H1 (cell line): ENCODE measurements around the gene MTCH2. TPM values are rescaled to one million over a fixed set of nuclear protein-coding genes. Genes with fewer than 3 reads are reported as not detected.

Experiments
- ATF3 ChIP-seq: IDR thresholded peaks from 2 replicates; pipeline ENCODE4 v1.6.1; 2011; ENCODE audit warnings: low read depth, mild to moderate bottlenecking, low read length; ENCODE audit not compliant: insufficient read depth
- BACH1 ChIP-seq: IDR thresholded peaks from 2 replicates; pipeline ENCODE4 v1.6.1; 2012; ENCODE audit warnings: low read length, improper control_type of control experiment
- CBX8 ChIP-seq: fragments of 300-800, 300-1000 bp; sonication (generic); IDR thresholded peaks from 2 replicates; pipeline ENCODE4 v1.7.1; 2016; ENCODE audit warnings: low read depth, low read length, borderline replicate concordance
- CHD1 ChIP-seq: IDR thresholded peaks from 2 replicates; pipeline ENCODE4 v1.6.1; 2012; ENCODE audit warnings: low read depth, low read length, improper control_type of control experiment
- EZH2 ChIP-seq: fragments of 200-600 bp; sonication (generic); IDR thresholded peaks from 2 replicates; pipeline ENCODE4 v1.7.1; 2012; ENCODE audit warnings: low read depth, mild to moderate bottlenecking, moderate library complexity, low read length, inconsistent platforms; ENCODE audit not compliant: severe bottlenecking
- FOSL1 ChIP-seq: IDR thresholded peaks from 2 replicates; pipeline ENCODE4 v1.6.1; 2011; ENCODE audit warnings: mild to moderate bottlenecking, low read depth, low read length, moderate library complexity; ENCODE audit not compliant: insufficient read depth
- GTF2F1 ChIP-seq: IDR thresholded peaks from 2 replicates; pipeline ENCODE4 v1.6.1; 2012; ENCODE audit warnings: low read depth, low read length, improper control_type of control experiment, borderline replicate concordance
- HDAC6 ChIP-seq: IDR thresholded peaks from one replicate; pipeline ENCODE4 v1.7.1; 2012; ENCODE audit warnings: low read depth, mild to moderate bottlenecking, inconsistent platforms, low read length, moderate library complexity
- KDM1A ChIP-seq: fragments of 200-600, 300-600 bp; sonication (generic); IDR thresholded peaks from 2 replicates; pipeline ENCODE4 v1.7.1; 2016; ENCODE audit warnings: mild to moderate bottlenecking, low read length, borderline replicate concordance
- MAFK ChIP-seq: IDR thresholded peaks from 2 replicates; pipeline ENCODE4 v1.6.1; 2012; ENCODE audit warnings: low read depth, mild to moderate bottlenecking, improper control_type of control experiment, low read length
- MAX ChIP-seq: IDR thresholded peaks from 2 replicates; pipeline ENCODE4 v1.6.1; 2012; ENCODE audit warnings: inconsistent platforms
- NANOG ChIP-seq: IDR thresholded peaks from 2 replicates; pipeline ENCODE4 v1.6.1; 2011; ENCODE audit warnings: low read length, low read depth, mild to moderate bottlenecking, inconsistent platforms; ENCODE audit not compliant: insufficient read depth, poor library complexity, severe bottlenecking
- PHF8 ChIP-seq: fragments of 200-600 bp; sonication (generic); conservative IDR thresholded peaks from 2 replicates; pipeline ENCODE4 v1.7.1; 2012; ENCODE audit warnings: low read depth, mild to moderate bottlenecking, inconsistent platforms, low read length, moderate library complexity
- POLR2AphosphoS5 ChIP-seq: IDR thresholded peaks from 2 replicates; pipeline ENCODE4 v1.6.1; 2011; ENCODE audit warnings: low read depth, low read length
- RAD21 ChIP-seq, 2 experiments: IDR thresholded peaks in 1 of 2; conservative IDR thresholded peaks in 1 of 2; 2 replicates each; pipeline ENCODE4 v1.6.1; 2011; ENCODE audit warnings: low read depth in 2 of 2, low read length in 2 of 2, improper control_type of control experiment in 1 of 2, inconsistent platforms in 1 of 2, mild to moderate bottlenecking in 1 of 2, moderate library complexity in 1 of 2
- RBBP5 ChIP-seq: IDR thresholded peaks from 2 replicates; pipeline ENCODE4 v1.7.1; 2012; ENCODE audit warnings: low read depth, mild to moderate bottlenecking, inconsistent platforms, low read length, moderate library complexity, borderline replicate concordance
- RXRA ChIP-seq: IDR thresholded peaks from 2 replicates; pipeline ENCODE4 v1.6.1; 2011; ENCODE audit warnings: low read depth, mild to moderate bottlenecking, low read length, moderate library complexity; ENCODE audit not compliant: insufficient read depth
- SIRT6 ChIP-seq: IDR thresholded peaks from one replicate; pipeline ENCODE4 v1.7.1; 2012; ENCODE audit warnings: low read length, inconsistent platforms
- SIX5 ChIP-seq: IDR thresholded peaks from 2 replicates; pipeline ENCODE4 v1.6.1; 2011; ENCODE audit warnings: mild to moderate bottlenecking, low read depth, low read length
- SRF ChIP-seq: IDR thresholded peaks from 2 replicates; pipeline ENCODE4 v1.6.1; 2011; ENCODE audit warnings: mild to moderate bottlenecking, low read depth, low read length, moderate library complexity
- TCF12 ChIP-seq: IDR thresholded peaks from 2 replicates; pipeline ENCODE4 v1.6.1; 2011; ENCODE audit warnings: low read depth, mild to moderate bottlenecking, low read length
- polyA plus RNA-seq, 7 experiments: library from polyadenylated mRNA; depleted of rRNA in 3 of 7; stranded (reverse) in 5 of 7; unstranded in 2 of 7; fragments of >200 nt in 5 of 7; fragments of 200-250 nt in 2 of 7; gene quantifications; 1 replicate in 5 of 7; 2 replicates in 1 of 7; 4 replicates in 1 of 7; pipeline versions ENCODE4 v1.2.1 to v1.2.3, GENCODE V29; 2011 to 2013; ENCODE audit warnings: missing spikeins in 2 of 7, mixed read lengths in 2 of 7
- total RNA-seq: library from RNA; stranded (reverse); fragmentation: NEBNext Ultra II Directional; extraction: Animal tissue kit (Norgen Biotek cat#: 25700); gene quantifications from 2 replicates; pipeline ENCODE4 v1.2.1, GENCODE V29; 2021

Gene MTCH2
- total and polyA plus RNA-seq, 2 of the 8 experiments (the other 6 are each of a cell fraction or from before 2014, with no cell fraction given): 157 to 171 TPM

GRCh38 chr11:47642099-47642855, at the start of gene MTCH2 (continued):
- TF ChIP-seq HDAC6 (no peak), TCF12 (no peak), MAX (peak; percentile 92), SIX5 (no peak), EZH2 (no peak), RAD21 (IDR thresholded peaks at IDR 0.05 in 1 of 2, conservative IDR thresholded peaks at IDR 0.05 in 1 of 2; ENCODE audit: low read depth in 2 of 2, low read length in 2 of 2) (no peak), ATF3 (peak; percentile 64; the same call in 1 of the 2 replicates), SRF (no peak), SIRT6 (no peak), GTF2F1 (no peak), RXRA (no peak), BACH1 (no peak; the same call in 1 of the 2 replicates), MAFK (no peak), RBBP5 (peak; percentile 98), PHF8 (peak; percentile 96), NANOG (no peak), FOSL1 (peak; percentile 42; the same call in 1 of the 2 replicates), POLR2AphosphoS5 (peak; percentile 89), CHD1 (no peak), KDM1A (no peak), CBX8 (no peak)
